ENCODE data around the gene ZBTB7C.

- TF ChIP-seq CTBP1 (IDR thresholded peaks at IDR 0.05; ENCODE audit: borderline replicate concordance) (no peak), FOXK2 (IDR thresholded peaks at IDR 0.05) (no peak), NFRKB (IDR thresholded peaks at IDR 0.05) (no peak), ARNT (IDR thresholded peaks at IDR 0.05) (no peak), SP1 (IDR thresholded peaks at IDR 0.05) (no peak), SUZ12 (IDR thresholded peaks at IDR 0.05) (no peak), FOXM1 (IDR thresholded peaks at IDR 0.05; ENCODE audit: borderline replicate concordance) (no peak), TARDBP (IDR thresholded peaks at IDR 0.05) (no peak), ELF4 (IDR thresholded peaks at IDR 0.05) (no peak), PKNOX1 (IDR thresholded peaks at IDR 0.05) (no peak), ZNF384 (IDR thresholded peaks at IDR 0.05) (no peak)
Measured at GRCh38 chr18:48077291-48077690, 331.9 kb downstream of the ZBTB7C start.
